GM23248 (cell line): ENCODE results near the gene CERKL.

Source experiments
- EZH2 ChIP-seq: fragments of 200-600 bp; sonication (generic); IDR thresholded peaks from 2 replicates; pipeline ENCODE4 v1.6.1; 2018; ENCODE audit warnings: antibody characterized with exemption, mild to moderate bottlenecking; ENCODE audit not compliant: insufficient read depth, poor library complexity, severe bottlenecking
- EZH2phosphoT487 ChIP-seq: fragments of 200-600 bp; sonication (generic); IDR thresholded peaks from 2 replicates; pipeline ENCODE4 v1.6.1; 2018; ENCODE audit warnings: antibody characterized with exemption, moderate library complexity, mild to moderate bottlenecking, low read depth; ENCODE audit not compliant: insufficient read depth

- TF ChIP-seq EZH2, result no peak
- no peak for TF ChIP-seq EZH2phosphoT487
Observed at GRCh38 chr2:181679544-181679979, 22.7 kb upstream of the CERKL start.
